H9 (cell line): Measurements from ENCODE around the gene BBIP1. TPM values are rescaled to one million over a fixed set of nuclear protein-coding genes. Genes with fewer than 3 reads are reported as not detected.

Experiments used
- DNase-seq: peaks from one replicate; pipeline ENCODE4 v3.0.0-alpha.2; 2017
- H2AFZ ChIP-seq: one replicate; pipeline ENCODE4 v1.6.1; 2013; ENCODE audit warnings: mild to moderate bottlenecking, low read length, control low read depth, moderate library complexity
- H2AK5ac ChIP-seq: 2 replicates; pipeline ENCODE4 v1.6.1; 2013; ENCODE audit warnings: low read length, control low read depth, mixed read lengths; ENCODE audit not compliant: insufficient read length
- H2BK120ac ChIP-seq: one replicate; pipeline ENCODE4 v1.6.1; 2013; ENCODE audit warnings: low read depth, mild to moderate bottlenecking, low read length, control low read depth, inconsistent platforms; ENCODE audit not compliant: poor library complexity, severe bottlenecking
- H2BK12ac ChIP-seq: 2 replicates; pipeline ENCODE4 v1.6.1; 2013; ENCODE audit warnings: low read length, control low read depth, mixed read lengths, low read depth; ENCODE audit not compliant: insufficient read length
- H2BK15ac ChIP-seq: 2 replicates; pipeline ENCODE4 v1.6.1; 2013; ENCODE audit warnings: low read depth, low read length, control low read depth
- H2BK20ac ChIP-seq: one replicate; pipeline ENCODE4 v1.6.1; 2013; ENCODE audit warnings: low read depth, mild to moderate bottlenecking, low read length, control low read depth, inconsistent platforms; ENCODE audit not compliant: poor library complexity, severe bottlenecking
- H2BK5ac ChIP-seq: 2 replicates; pipeline ENCODE4 v1.6.1; 2013; ENCODE audit warnings: low read length, control low read depth, mixed read lengths; ENCODE audit not compliant: insufficient read length
- H3K14ac ChIP-seq: 2 replicates; pipeline ENCODE4 v1.6.1; 2013; ENCODE audit warnings: low read length, control low read depth; ENCODE audit not compliant: insufficient read depth
- H3K18ac ChIP-seq: 2 replicates; pipeline ENCODE4 v1.6.1; 2013; ENCODE audit warnings: low read depth, mild to moderate bottlenecking, mixed read lengths, low read length, control low read depth; ENCODE audit not compliant: insufficient read length
- H3K23ac ChIP-seq: 2 replicates; pipeline ENCODE4 v1.6.1; 2013; ENCODE audit warnings: low read length, control low read depth, mixed read lengths, low read depth; ENCODE audit not compliant: insufficient read length
- H3K23me2 ChIP-seq: 2 replicates; pipeline ENCODE4 v1.6.1; 2013; ENCODE audit warnings: low read depth, mild to moderate bottlenecking, mixed read lengths, low read length, control low read depth; ENCODE audit not compliant: insufficient read length, poor library complexity, severe bottlenecking
- H3K27ac ChIP-seq: 2 replicates; pipeline ENCODE4 v1.5.1; 2013; ENCODE audit warnings: low read length, control low read depth, mixed read lengths, low read depth; ENCODE audit not compliant: insufficient read length
- H3K27me3 ChIP-seq: 2 replicates; pipeline ENCODE4 v1.6.1; 2013; ENCODE audit warnings: low read length, control low read depth, inconsistent platforms; ENCODE audit not compliant: insufficient read depth
- H3K4ac ChIP-seq: 2 replicates; pipeline ENCODE4 v1.6.1; 2013; ENCODE audit warnings: low read depth, mild to moderate bottlenecking, control low read depth, inconsistent platforms, low read length, moderate library complexity
- H3K4me1 ChIP-seq: 2 replicates; pipeline ENCODE4 v1.6.1; 2013; ENCODE audit warnings: low read length, control low read depth, inconsistent platforms; ENCODE audit not compliant: insufficient read depth
- H3K4me2 ChIP-seq: 2 replicates; pipeline ENCODE4 v1.6.1; 2013; ENCODE audit warnings: low read length, control low read depth, mixed read lengths; ENCODE audit not compliant: insufficient read length, insufficient read depth
- H3K56ac ChIP-seq: 2 replicates; pipeline ENCODE4 v1.6.1; 2013; ENCODE audit warnings: low read depth, mild to moderate bottlenecking, mixed read lengths, low read length, control low read depth; ENCODE audit not compliant: insufficient read length
- H3K79me1 ChIP-seq: 2 replicates; pipeline ENCODE4 v1.6.1; 2013; ENCODE audit warnings: low read depth, mild to moderate bottlenecking, moderate library complexity, low read length, control low read depth, inconsistent platforms; ENCODE audit not compliant: insufficient read depth, poor library complexity, severe bottlenecking
- H3K79me2 ChIP-seq: 2 replicates; pipeline ENCODE4 v1.6.1; 2013; ENCODE audit warnings: low read length, control low read depth, inconsistent platforms; ENCODE audit not compliant: insufficient read depth
- H3K9ac ChIP-seq: 2 replicates; pipeline ENCODE4 v1.6.1; 2013; ENCODE audit warnings: low read length, control low read depth, mixed read lengths; ENCODE audit not compliant: insufficient read length; ENCODE audit errors: extremely low read depth
- H3K9me3 ChIP-seq: one replicate; pipeline ENCODE4 v1.6.1; 2013; ENCODE audit warnings: low read depth, low read length, inconsistent platforms; ENCODE audit not compliant: control insufficient read depth
- H3T11ph ChIP-seq: one replicate; pipeline ENCODE4 v1.6.1; 2013; ENCODE audit warnings: mild to moderate bottlenecking, low read length, control low read depth, inconsistent platforms
- H4K20me1 ChIP-seq: one replicate; pipeline ENCODE4 v1.6.1; 2013; ENCODE audit not compliant: control insufficient read depth, insufficient read length, insufficient read depth
- H4K5ac ChIP-seq: 2 replicates; pipeline ENCODE4 v1.6.1; 2013; ENCODE audit warnings: low read depth, mild to moderate bottlenecking, mixed read lengths, low read length, control low read depth; ENCODE audit not compliant: insufficient read length
- H4K8ac ChIP-seq: replicated peaks from 2 replicates; pipeline ENCODE4 v1.6.1; 2013; ENCODE audit warnings: low read length, control low read depth, mixed read lengths, low read depth; ENCODE audit not compliant: insufficient read length
- H4K91ac ChIP-seq: 2 replicates; pipeline ENCODE4 v1.6.1; 2013; ENCODE audit warnings: low read depth, mild to moderate bottlenecking, moderate library complexity, mixed read lengths, low read length, control low read depth; ENCODE audit not compliant: insufficient read length
- H3K27ac Mint-ChIP-seq, 3 experiments: 2 replicates in 2 of 3; 3 replicates in 1 of 3; pipeline ENCODE4 v1.8.0; 2020 to 2021; ENCODE audit warnings: mixed read lengths in 3 of 3, mild to moderate bottlenecking in 1 of 3, moderate library complexity in 1 of 3
- H3K27me3 Mint-ChIP-seq: 2 replicates; pipeline ENCODE4 v1.8.0; 2021; ENCODE audit warnings: low read depth, mild to moderate bottlenecking, moderate library complexity, mixed read lengths
- H3K36me3 Mint-ChIP-seq, 3 experiments: 2 replicates in 2 of 3; 3 replicates in 1 of 3; pipeline ENCODE4 v1.8.0; 2020 to 2021; ENCODE audit warnings: low read depth in 3 of 3, mixed read lengths in 3 of 3; ENCODE audit not compliant: insufficient read depth in 1 of 3
- H3K4me1 Mint-ChIP-seq, 2 experiments: 2 replicates each; pipeline ENCODE4 v1.8.0; 2020; ENCODE audit warnings: mixed read lengths in 2 of 2
- H3K4me3 Mint-ChIP-seq, 2 experiments: 2 replicates in 1 of 2; 3 replicates in 1 of 2; pipeline ENCODE4 v1.8.0; 2020 to 2021; ENCODE audit warnings: mild to moderate bottlenecking in 2 of 2, mixed read lengths in 2 of 2, moderate library complexity in 1 of 2
- H3K9me3 Mint-ChIP-seq, 2 experiments: 2 replicates in 1 of 2; 3 replicates in 1 of 2; pipeline ENCODE4 v1.8.0; 2020; ENCODE audit warnings: mild to moderate bottlenecking in 2 of 2, mixed read lengths in 2 of 2, moderate library complexity in 1 of 2
- CTCF ChIP-seq: fragments of 200-600 bp; sonication (generic); conservative IDR thresholded peaks from 3 replicates; pipeline ENCODE4 v1.8.0; 2021; ENCODE audit warnings: antibody characterized with exemption, mild to moderate bottlenecking
- WGBS: extraction: QIAGEN DNeasy Blood & Tissue Kit; methylation state at CpG from one replicate; pipeline ENCODE4 v1.1.7; 2013; ENCODE audit warnings: missing lambda C conversion rate, low lambda C conversion rate, mixed read lengths; ENCODE audit not compliant: insufficient read length; ENCODE audit errors: extremely low coverage; 5-methylcytosine and 5-hydroxymethylcytosine counted together
- total RNA-seq: library from RNA; stranded (reverse); gene quantifications from 2 replicates; pipeline ENCODE4 v1.2.1, GENCODE V29; 2021

The BBIP1 gene
- total RNA-seq, 1 experiment from 2014 or later, result 18.8 TPM

GRCh38 chr10:110900983-110901382, 18.0 kb downstream of the BBIP1 start:
- H3K27me3 Mint-ChIP-seq, result no peaks in the 10 kb centered on the region
- Histone ChIP-seq H2BK12ac (no peak overlapping the region), H3K56ac (no peak overlapping the region), H2AFZ (no peak overlapping the region), H4K8ac (no peak overlapping the region), H3K27me3 (no peaks in the 10 kb centered on the region), H2AK5ac (no peak overlapping the region), H3K9ac (no peak overlapping the region), H3T11ph (no peak overlapping the region), H2BK120ac (no peak overlapping the region), H3K27ac (no peak overlapping the region), H4K20me1 (no peaks in the 10 kb centered on the region), H3K18ac (no peak overlapping the region), H3K4me1 (no peaks in the 10 kb centered on the region), H2BK20ac (no peak overlapping the region), H3K23me2 (no peaks in the 10 kb centered on the region), H4K91ac (no peak overlapping the region), H3K79me2 (no peaks in the 10 kb centered on the region), H3K9me3 (no peaks in the 10 kb centered on the region), H2BK5ac (no peak overlapping the region), H3K4me2 (no peak overlapping the region), H2BK15ac (no peak overlapping the region), H3K4ac (no peak overlapping the region), H3K14ac (no peak overlapping the region), H4K5ac (no peak overlapping the region), H3K79me1 (no peaks in the 10 kb centered on the region), H3K23ac (no peak overlapping the region)
- H3K4me3 Mint-ChIP-seq, result no peak overlapping the region
- peaks cover 0 to 3% of the 10 kb centered on the region in 2 experiments; a peak in 2 of 4 replicates for H3K4me1 Mint-ChIP-seq
- 0 out of 7 replicates have a peak overlapping the region, but pooled peaks of 1 of the 3 experiments have one; percentile 69 for H3K27ac Mint-ChIP-seq
- WGBS, result no CpG with 5 or more reads among the region's 2 CpGs
- peaks cover 0 to 20% (median 13%) of the 10 kb centered on the region in 3 experiments; a peak in 4 of 7 replicates for H3K36me3 Mint-ChIP-seq
- H3K9me3 Mint-ChIP-seq, result no peaks in the 10 kb centered on the region
- TF ChIP-seq CTCF, result no peak
- no peak for DNase-seq
